ENCODE measurements around the gene ZFPL1. TPM values are rescaled to one million over a fixed set of nuclear protein-coding genes. Genes with fewer than 3 reads are reported as not detected.

Gene ZFPL1
- total and polyA plus RNA-seq, 5 donors from 2014 or later = 27.0 to 42.9 (median 32.5) TPM

- Histone ChIP-seq H3K4me1 (ENCODE audit: control insufficient read depth, insufficient read depth, low read length, poor library complexity, severe bottlenecking) (peaks cover 36% of the 10 kb centered on the region), H3K27me3 (ENCODE audit: control insufficient read depth, insufficient read depth, low read length) (no peaks in the 10 kb centered on the region), H3K9me3 (ENCODE audit: control insufficient read depth in 2 of 2, low read length in 2 of 2) (no peaks in the 10 kb centered on the region), H3K36me3 (ENCODE audit: control insufficient read depth, insufficient read depth, low read length) (peaks cover 27% of the 10 kb centered on the region), H3K27ac (ENCODE audit: insufficient read depth, low read length, poor library complexity, severe bottlenecking) (no peak overlapping the region), H3K4me3 (ENCODE audit: low read depth, low read length) (no peak overlapping the region)
- no peaks in the 10 kb centered on the region for H3K9me3 Mint-ChIP-seq
- no peak overlapping the region for H3K4me3 Mint-ChIP-seq
- H3K36me3 Mint-ChIP-seq = peaks cover 22% of the 10 kb centered on the region
- H3K27ac Mint-ChIP-seq = no peak overlapping the region
- H3K4me1 Mint-ChIP-seq = peaks cover 4 to 43% (median 28%) of the 10 kb centered on the region in 4 donors
- ATAC-seq (ENCODE audit: low read depth in 2 of 2) (no peak), DNase-seq (no peak)
- H3K27me3 Mint-ChIP-seq = no peaks in the 10 kb centered on the region
These were observed 24.6 kb downstream of the ZFPL1 start for GRCh38 chr11:65108469-65109123.

GRCh38 chr11:65109231-65110198, 25.5 kb downstream of the ZFPL1 start:
- DNase-seq (no peak), ATAC-seq (ENCODE audit: low read depth in 2 of 2) (no peak)
- Mint-ChIP-seq H3K4me1 (peaks cover 0 to 44% (median 30%) of the 10 kb centered on the region in 4 donors), H3K36me3 (peaks cover 21% of the 10 kb centered on the region), H3K27me3 (no peaks in the 10 kb centered on the region), H3K27ac (peak overlapping the region in 1 of 3 donors; percentile 78), H3K4me3 (peak overlapping the region in 1 of 4 donors; percentile 86), H3K9me3 (no peaks in the 10 kb centered on the region)
- H3K27ac ChIP-seq (ENCODE audit: insufficient read depth, low read length, poor library complexity, severe bottlenecking) = peak overlapping the region; percentile 69
- peaks cover 38% of the 10 kb centered on the region for H3K4me1 ChIP-seq (ENCODE audit: control insufficient read depth, insufficient read depth, low read length, poor library complexity, severe bottlenecking)
- no peaks in the 10 kb centered on the region for H3K9me3 ChIP-seq (ENCODE audit: control insufficient read depth in 2 of 2, low read length in 2 of 2)
- no peaks in the 10 kb centered on the region for H3K27me3 ChIP-seq (ENCODE audit: control insufficient read depth, insufficient read depth, low read length)
- peaks cover 26% of the 10 kb centered on the region for H3K36me3 ChIP-seq (ENCODE audit: control insufficient read depth, insufficient read depth, low read length)
- no peak overlapping the region for H3K4me3 ChIP-seq (ENCODE audit: low read depth, low read length)

- H3K4me1 ChIP-seq (ENCODE audit: control insufficient read depth, insufficient read depth, low read length, poor library complexity, severe bottlenecking) = peaks cover 38% of the 10 kb centered on the region
- ATAC-seq (ENCODE audit: low read depth in 2 of 2) (peak; percentile 57 to 63), DNase-seq (peak; percentile 86 to 92 (median 91))
- no peaks in the 10 kb centered on the region for H3K27me3 Mint-ChIP-seq
- no peaks in the 10 kb centered on the region for H3K27me3 ChIP-seq (ENCODE audit: control insufficient read depth, insufficient read depth, low read length)
- peak overlapping the region; percentile 44 to 86 (median 78) for H3K27ac Mint-ChIP-seq
- no peak overlapping the region for H3K4me3 ChIP-seq (ENCODE audit: low read depth, low read length)
- H3K9me3 Mint-ChIP-seq = no peaks in the 10 kb centered on the region
- peak overlapping the region; percentile 5 to 86 (median 62) for H3K4me3 Mint-ChIP-seq
- H3K27ac ChIP-seq (ENCODE audit: insufficient read depth, low read length, poor library complexity, severe bottlenecking) = peak overlapping the region; percentile 69
- peaks cover 21% of the 10 kb centered on the region for H3K36me3 ChIP-seq (ENCODE audit: control insufficient read depth, insufficient read depth, low read length)
- peaks cover 16% of the 10 kb centered on the region for H3K36me3 Mint-ChIP-seq
- peaks cover 0 to 43% (median 30%) of the 10 kb centered on the region in 4 donors for H3K4me1 Mint-ChIP-seq
- no peaks in the 10 kb centered on the region for H3K9me3 ChIP-seq (ENCODE audit: control insufficient read depth in 2 of 2, low read length in 2 of 2)
These were observed 26.4 kb downstream of the ZFPL1 start for GRCh38 chr11:65110354-65110861.

GRCh38 chr11:65111159-65111743, 27.2 kb downstream of the ZFPL1 start:
- no peak for DNase-seq
- no peaks in the 10 kb centered on the region for H3K9me3 ChIP-seq (ENCODE audit: control insufficient read depth in 2 of 2, low read length in 2 of 2)
- H3K36me3 Mint-ChIP-seq = peaks cover 8% of the 10 kb centered on the region
- ATAC-seq (ENCODE audit: low read depth in 2 of 2) = no peak
- peak overlapping the region; percentile 86 to 96 (median 89) for H3K4me3 Mint-ChIP-seq
- H3K9me3 Mint-ChIP-seq = no peaks in the 10 kb centered on the region
- H3K4me1 Mint-ChIP-seq = peaks cover 0 to 50% (median 26%) of the 10 kb centered on the region in 4 donors
- peaks cover 41% of the 10 kb centered on the region for H3K4me1 ChIP-seq (ENCODE audit: control insufficient read depth, insufficient read depth, low read length, poor library complexity, severe bottlenecking)
- H3K27ac ChIP-seq (ENCODE audit: insufficient read depth, low read length, poor library complexity, severe bottlenecking) = peak overlapping the region; percentile 69
- no peaks in the 10 kb centered on the region for H3K27me3 ChIP-seq (ENCODE audit: control insufficient read depth, insufficient read depth, low read length)
- no peaks in the 10 kb centered on the region for H3K27me3 Mint-ChIP-seq
- peaks cover 16% of the 10 kb centered on the region for H3K36me3 ChIP-seq (ENCODE audit: control insufficient read depth, insufficient read depth, low read length)
- H3K4me3 ChIP-seq (ENCODE audit: low read depth, low read length) = no peak overlapping the region
- peak overlapping the region; percentile 89 to 96 (median 90) for H3K27ac Mint-ChIP-seq

GRCh38 chr11:65111744-65112545, 27.9 kb downstream of the ZFPL1 start, which contains the start of gene TM7SF2:
TSS of gene TM7SF2 (plus strand) at chr11:65111872. CDS start at chr11:65112016, 144 bp downstream.
- peak within 1 kb of the TSS; percentile 89 to 96 (median 90) for H3K27ac Mint-ChIP-seq
- Histone ChIP-seq H3K36me3 (ENCODE audit: control insufficient read depth, insufficient read depth, low read length) (peaks cover 16% of the 10 kb centered on the region), H3K4me3 (ENCODE audit: low read depth, low read length) (no peak within 1 kb of the TSS), H3K27me3 (ENCODE audit: control insufficient read depth, insufficient read depth, low read length) (no peaks in the 10 kb centered on the region), H3K4me1 (ENCODE audit: control insufficient read depth, insufficient read depth, low read length, poor library complexity, severe bottlenecking) (peaks cover 48% of the 10 kb centered on the region), H3K27ac (ENCODE audit: insufficient read depth, low read length, poor library complexity, severe bottlenecking) (peak within 1 kb of the TSS; percentile 69), H3K9me3 (ENCODE audit: control insufficient read depth in 2 of 2, low read length in 2 of 2) (no peaks in the 10 kb centered on the region)
- H3K27me3 Mint-ChIP-seq = no peaks in the 10 kb centered on the region
- H3K4me1 Mint-ChIP-seq = peaks cover 0 to 56% (median 25%) of the 10 kb centered on the region in 4 donors
- ATAC-seq (ENCODE audit: low read depth in 2 of 2) (peak; percentile 79 to 81), DNase-seq (peak; percentile 92 to 97 (median 92))
- H3K9me3 Mint-ChIP-seq = no peaks in the 10 kb centered on the region
- H3K4me3 Mint-ChIP-seq = peak within 1 kb of the TSS; percentile 86 to 96 (median 89)
- H3K36me3 Mint-ChIP-seq = peaks cover 4% of the 10 kb centered on the region

- ATAC-seq (ENCODE audit: low read depth in 2 of 2) = peak; percentile 39 to 53
- peaks cover 14% of the 10 kb centered on the region for H3K36me3 ChIP-seq (ENCODE audit: control insufficient read depth, insufficient read depth, low read length)
- H3K27ac Mint-ChIP-seq = peak overlapping the region; percentile 20 to 89 (median 86)
- peak overlapping the region; percentile 71 to 91 (median 86) for H3K4me3 Mint-ChIP-seq
- H3K27me3 Mint-ChIP-seq = peaks cover 5% of the 10 kb centered on the region
- H3K9me3 ChIP-seq (ENCODE audit: control insufficient read depth in 2 of 2, low read length in 2 of 2) = no peaks in the 10 kb centered on the region
- no peak overlapping the region for H3K4me3 ChIP-seq (ENCODE audit: low read depth, low read length)
- H3K4me1 Mint-ChIP-seq = peaks cover 1 to 60% (median 27%) of the 10 kb centered on the region in 4 donors
- H3K27me3 ChIP-seq (ENCODE audit: control insufficient read depth, insufficient read depth, low read length) = no peaks in the 10 kb centered on the region
- H3K36me3 Mint-ChIP-seq = peaks cover 5% of the 10 kb centered on the region
- no peaks in the 10 kb centered on the region for H3K9me3 Mint-ChIP-seq
- DNase-seq = peak; percentile 62 to 79 (median 78)
- H3K4me1 ChIP-seq (ENCODE audit: control insufficient read depth, insufficient read depth, low read length, poor library complexity, severe bottlenecking) = peaks cover 52% of the 10 kb centered on the region
- peak overlapping the region; percentile 69 for H3K27ac ChIP-seq (ENCODE audit: insufficient read depth, low read length, poor library complexity, severe bottlenecking)
These were observed 28.7 kb downstream of the ZFPL1 start for GRCh38 chr11:65112546-65113360.
